Measurements from ENCODE around the gene CCDC18.

Gene CCDC18

DNA sequence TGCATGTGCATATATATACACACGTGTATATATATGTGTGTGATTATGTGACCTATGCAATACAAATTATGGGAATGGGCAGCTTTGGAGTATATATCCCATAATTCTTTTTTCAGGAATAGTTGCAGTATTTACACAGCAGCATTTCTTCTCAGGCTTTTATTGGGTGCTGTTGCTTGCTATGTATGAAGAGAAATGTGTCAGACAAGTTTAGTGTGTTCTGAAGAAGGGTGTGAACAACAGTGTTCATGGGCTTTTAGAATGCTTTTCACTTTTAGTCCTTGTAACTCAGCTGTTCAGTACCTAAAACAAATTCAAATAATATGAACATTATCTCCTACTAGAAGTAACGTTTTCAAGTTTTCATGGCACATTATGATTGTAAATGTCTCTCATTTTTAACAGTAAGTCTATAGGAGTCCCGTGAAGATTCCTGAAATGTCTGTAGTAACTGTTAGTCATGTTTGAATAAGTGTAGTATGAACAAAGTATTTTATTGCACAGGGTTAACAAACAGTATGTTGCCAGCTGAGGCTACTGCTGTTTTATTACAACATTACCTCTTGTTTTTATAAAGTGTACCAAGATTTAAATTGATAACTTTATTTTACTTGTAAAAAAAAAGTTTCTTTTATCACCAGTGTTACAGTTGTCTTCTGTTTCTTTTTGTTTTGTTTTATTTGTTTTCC is 42.8 kb upstream of the CCDC18 start:
- no peak for ATAC-seq
- no peak for TF ChIP-seq ESRRG (CRISPR knock-in tag; IDR thresholded peaks at IDR 0.05)
- TF ChIP-seq ZFP30 (CRISPR knock-in tag; IDR thresholded peaks at IDR 0.05), result no peak
- TF ChIP-seq PPARA (CRISPR knock-in tag; IDR thresholded peaks at IDR 0.05; ENCODE audit: borderline replicate concordance), result no peak
- TF ChIP-seq, protein P1, sequence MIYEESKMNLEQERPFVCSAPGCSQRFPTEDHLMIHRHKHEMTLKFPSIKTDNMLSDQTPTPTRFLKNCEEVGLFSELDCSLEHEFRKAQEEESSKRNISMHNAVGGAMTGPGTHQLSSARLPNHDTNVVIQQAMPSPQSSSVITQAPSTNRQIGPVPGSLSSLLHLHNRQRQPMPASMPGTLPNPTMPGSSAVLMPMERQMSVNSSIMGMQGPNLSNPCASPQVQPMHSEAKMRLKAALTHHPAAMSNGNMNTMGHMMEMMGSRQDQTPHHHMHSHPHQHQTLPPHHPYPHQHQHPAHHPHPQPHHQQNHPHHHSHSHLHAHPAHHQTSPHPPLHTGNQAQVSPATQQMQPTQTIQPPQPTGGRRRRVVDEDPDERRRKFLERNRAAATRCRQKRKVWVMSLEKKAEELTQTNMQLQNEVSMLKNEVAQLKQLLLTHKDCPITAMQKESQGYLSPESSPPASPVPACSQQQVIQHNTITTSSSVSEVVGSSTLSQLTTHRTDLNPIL (CRISPR knock-in tag; IDR thresholded peaks at IDR 0.05; ENCODE audit: low read depth), result no peak
- no peak for TF ChIP-seq SNAI2 (CRISPR knock-in tag; IDR thresholded peaks at IDR 0.05)
- no peak for TF ChIP-seq OSR1 (CRISPR knock-in tag; IDR thresholded peaks at IDR 0.05)
- TF ChIP-seq ZNF70 (CRISPR knock-in tag; IDR thresholded peaks at IDR 0.05), result no peak
- TF ChIP-seq ZNF565 (CRISPR knock-in tag; conservative IDR thresholded peaks at IDR 0.05; ENCODE audit: low read depth), result no peak

DNA sequence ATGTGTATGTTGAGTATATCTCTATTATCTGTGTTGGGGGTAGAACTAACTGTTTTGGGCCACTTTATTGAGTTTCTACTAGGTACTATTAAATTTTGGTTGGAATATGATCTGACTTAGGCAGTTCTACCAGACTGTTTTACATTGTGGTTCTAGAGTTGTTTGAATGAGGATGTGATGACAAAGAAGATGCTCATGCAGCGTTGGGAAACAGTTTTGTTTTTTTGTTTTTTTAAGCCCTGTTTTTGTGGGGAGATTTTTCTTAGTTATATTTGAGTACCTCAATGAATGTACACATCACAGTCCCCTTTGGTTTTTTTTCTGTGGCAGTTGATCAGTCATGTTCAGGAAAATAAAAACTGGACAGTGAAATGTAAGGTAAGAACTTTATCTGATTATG is 40.4 kb upstream of the CCDC18 start:
- TF ChIP-seq ZFP3 (CRISPR knock-in tag; IDR thresholded peaks at IDR 0.05) (no peak), TSHZ2 (CRISPR knock-in tag; IDR thresholded peaks at IDR 0.05) (no peak), ZNF565 (CRISPR knock-in tag; conservative IDR thresholded peaks at IDR 0.05; ENCODE audit: low read depth) (no peak), GLIS3 (CRISPR knock-in tag; IDR thresholded peaks at IDR 0.05) (no peak), ZC3H10 (CRISPR knock-in tag; IDR thresholded peaks at IDR 0.05) (no peak)
- TF ChIP-seq, protein P1 (CRISPR knock-in tag; IDR thresholded peaks at IDR 0.05; ENCODE audit: low read depth), result no peak
- ATAC-seq, result no peak

DNA sequence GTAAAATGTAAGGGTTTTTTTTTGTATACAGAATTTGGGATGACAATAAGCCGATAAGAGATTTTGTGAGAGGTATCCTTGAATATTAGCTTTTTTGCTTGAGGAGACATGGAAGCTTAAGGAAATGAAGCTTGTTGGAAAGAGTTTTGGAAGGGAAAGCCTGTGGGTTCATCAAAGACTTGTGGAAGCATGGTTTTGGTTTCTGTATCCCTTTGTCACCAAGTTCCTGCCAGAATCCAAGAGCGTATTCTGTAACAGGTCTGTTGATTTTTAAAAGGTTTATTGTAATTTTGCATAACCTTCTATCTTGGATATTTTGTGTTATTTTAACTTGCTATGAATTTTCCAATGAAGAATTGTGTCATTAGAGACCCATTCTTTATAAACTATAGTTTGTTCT is 38.4 kb upstream of the CCDC18 start:
- no peak for TF ChIP-seq RARB (CRISPR knock-in tag; IDR thresholded peaks at IDR 0.05)
- TF ChIP-seq ZFP30 (CRISPR knock-in tag; IDR thresholded peaks at IDR 0.05), result no peak
- no peak for TF ChIP-seq TCF4 (CRISPR knock-in tag; IDR thresholded peaks at IDR 0.05; ENCODE audit: borderline replicate concordance)
- TF ChIP-seq, protein P2, sequence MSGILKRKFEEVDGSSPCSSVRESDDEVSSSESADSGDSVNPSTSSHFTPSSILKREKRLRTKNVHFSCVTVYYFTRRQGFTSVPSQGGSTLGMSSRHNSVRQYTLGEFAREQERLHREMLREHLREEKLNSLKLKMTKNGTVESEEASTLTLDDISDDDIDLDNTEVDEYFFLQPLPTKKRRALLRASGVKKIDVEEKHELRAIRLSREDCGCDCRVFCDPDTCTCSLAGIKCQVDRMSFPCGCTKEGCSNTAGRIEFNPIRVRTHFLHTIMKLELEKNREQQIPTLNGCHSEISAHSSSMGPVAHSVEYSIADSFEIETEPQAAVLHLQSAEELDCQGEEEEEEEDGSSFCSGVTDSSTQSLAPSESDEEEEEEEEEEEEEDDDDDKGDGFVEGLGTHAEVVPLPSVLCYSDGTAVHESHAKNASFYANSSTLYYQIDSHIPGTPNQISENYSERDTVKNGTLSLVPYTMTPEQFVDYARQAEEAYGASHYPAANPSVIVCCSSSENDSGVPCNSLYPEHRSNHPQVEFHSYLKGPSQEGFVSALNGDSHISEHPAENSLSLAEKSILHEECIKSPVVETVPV (CRISPR knock-in tag; IDR thresholded peaks at IDR 0.05), result no peak
- no peak for TF ChIP-seq CSDC2 (CRISPR knock-in tag; IDR thresholded peaks at IDR 0.05)
- TF ChIP-seq, protein P1 (CRISPR knock-in tag; IDR thresholded peaks at IDR 0.05; ENCODE audit: low read depth), result no peak
- no peak for TF ChIP-seq PPARA (CRISPR knock-in tag; IDR thresholded peaks at IDR 0.05; ENCODE audit: borderline replicate concordance)
- TF ChIP-seq, protein P3, sequence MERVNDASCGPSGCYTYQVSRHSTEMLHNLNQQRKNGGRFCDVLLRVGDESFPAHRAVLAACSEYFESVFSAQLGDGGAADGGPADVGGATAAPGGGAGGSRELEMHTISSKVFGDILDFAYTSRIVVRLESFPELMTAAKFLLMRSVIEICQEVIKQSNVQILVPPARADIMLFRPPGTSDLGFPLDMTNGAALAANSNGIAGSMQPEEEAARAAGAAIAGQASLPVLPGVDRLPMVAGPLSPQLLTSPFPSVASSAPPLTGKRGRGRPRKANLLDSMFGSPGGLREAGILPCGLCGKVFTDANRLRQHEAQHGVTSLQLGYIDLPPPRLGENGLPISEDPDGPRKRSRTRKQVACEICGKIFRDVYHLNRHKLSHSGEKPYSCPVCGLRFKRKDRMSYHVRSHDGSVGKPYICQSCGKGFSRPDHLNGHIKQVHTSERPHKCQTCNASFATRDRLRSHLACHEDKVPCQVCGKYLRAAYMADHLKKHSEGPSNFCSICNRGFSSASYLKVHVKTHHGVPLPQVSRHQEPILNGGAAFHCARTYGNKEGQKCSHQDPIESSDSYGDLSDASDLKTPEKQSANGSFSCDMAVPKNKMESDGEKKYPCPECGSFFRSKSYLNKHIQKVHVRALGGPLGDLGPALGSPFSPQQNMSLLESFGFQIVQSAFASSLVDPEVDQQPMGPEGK (CRISPR knock-in tag; IDR thresholded peaks at IDR 0.05; ENCODE audit: borderline replicate concordance), result no peak
- TF ChIP-seq TSHZ2 (CRISPR knock-in tag; IDR thresholded peaks at IDR 0.05), result no peak
- no peak for TF ChIP-seq ARNTL (CRISPR knock-in tag; IDR thresholded peaks at IDR 0.05; ENCODE audit: borderline replicate concordance, low read depth)
- no peak for TF ChIP-seq ZNF8 (CRISPR knock-in tag; IDR thresholded peaks at IDR 0.05)
- TF ChIP-seq, protein P4, sequence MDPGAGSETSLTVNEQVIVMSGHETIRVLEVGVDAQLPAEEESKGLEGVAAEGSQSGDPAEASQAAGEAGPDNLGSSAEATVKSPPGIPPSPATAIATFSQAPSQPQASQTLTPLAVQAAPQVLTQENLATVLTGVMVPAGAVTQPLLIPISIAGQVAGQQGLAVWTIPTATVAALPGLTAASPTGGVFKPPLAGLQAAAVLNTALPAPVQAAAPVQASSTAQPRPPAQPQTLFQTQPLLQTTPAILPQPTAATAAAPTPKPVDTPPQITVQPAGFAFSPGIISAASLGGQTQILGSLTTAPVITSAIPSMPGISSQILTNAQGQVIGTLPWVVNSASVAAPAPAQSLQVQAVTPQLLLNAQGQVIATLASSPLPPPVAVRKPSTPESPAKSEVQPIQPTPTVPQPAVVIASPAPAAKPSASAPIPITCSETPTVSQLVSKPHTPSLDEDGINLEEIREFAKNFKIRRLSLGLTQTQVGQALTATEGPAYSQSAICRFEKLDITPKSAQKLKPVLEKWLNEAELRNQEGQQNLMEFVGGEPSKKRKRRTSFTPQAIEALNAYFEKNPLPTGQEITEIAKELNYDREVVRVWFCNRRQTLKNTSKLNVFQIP (CRISPR knock-in tag; IDR thresholded peaks at IDR 0.05; ENCODE audit: borderline replicate concordance, low read depth), result no peak
- TF ChIP-seq ESRRG (CRISPR knock-in tag; IDR thresholded peaks at IDR 0.05), result no peak
- no peak for TF ChIP-seq ZNF565 (CRISPR knock-in tag; conservative IDR thresholded peaks at IDR 0.05; ENCODE audit: low read depth)
- TF ChIP-seq SNAI2 (CRISPR knock-in tag; IDR thresholded peaks at IDR 0.05), result no peak
- TF ChIP-seq ISL1 (CRISPR knock-in tag; IDR thresholded peaks at IDR 0.05), result no peak
- no peak for ATAC-seq
